Measurements from ENCODE around the gene SYTL1.

GRCh38 chr1:27346991-27347624 lies 5.3 kb downstream of the SYTL1 start:
- TF ChIP-seq CTCF (IDR thresholded peaks at IDR 0.05) (no peak), POLR2A (IDR thresholded peaks at IDR 0.05) (no peak)

Measured in thyroid gland (tissue), 4 donors.